Sigmoid colon (tissue), 7 donors: ENCODE results near the gene GATA5. TPM values are rescaled to one million over a fixed set of nuclear protein-coding genes. Genes with fewer than 3 reads are reported as not detected.

Experiments used
- DNase-seq: peaks from one replicate; pipeline ENCODE4 v3.0.0-alpha.2; 2019
- H3K27ac ChIP-seq, 4 donors: fragments of 200-600 bp; sonication (generic); one replicate each; pipeline ENCODE4 v1.5.1; 2016 to 2019; ENCODE audit warnings: mild to moderate bottlenecking in 1 of 4
- H3K27me3 ChIP-seq, 3 donors: fragments of 200-600 bp; sonication (generic); one replicate each; pipeline ENCODE4 v1.5.1; 2019; ENCODE audit warnings: mild to moderate bottlenecking in 1 of 3
- H3K36me3 ChIP-seq, 4 donors: fragments of 200-600 bp; sonication (generic); one replicate each; pipeline ENCODE4 v1.5.1; 2016 to 2019
- H3K4me1 ChIP-seq, 4 donors: fragments of 200-600 bp; sonication (generic); one replicate each; pipeline ENCODE4 v1.5.1; 2017 to 2019
- H3K4me3 ChIP-seq, 4 donors: fragments of 200-600 bp; sonication (generic); one replicate each; pipeline ENCODE4 v1.5.1; 2017 to 2019; ENCODE audit warnings: mild to moderate bottlenecking in 2 of 4, moderate library complexity in 1 of 4
- H3K9me3 ChIP-seq, 4 donors: fragments of 200-600 bp in 3 of 4; sonication (generic) in 3 of 4; one replicate each; pipeline versions ENCODE4 v1.5.1 to v1.6.1; 2013 to 2019
- CTCF ChIP-seq, 4 experiments: fragments of 450-650 bp in 3 of 4; fragments of 200-600 bp in 1 of 4; IDR thresholded peaks; one replicate each; pipeline ENCODE4 v1.5.1; 2016 to 2019; ENCODE audit warnings: antibody characterized with exemption in 4 of 4, mild to moderate bottlenecking in 3 of 4, moderate library complexity in 2 of 4
- EP300 ChIP-seq, 4 donors: sonication (generic); formaldehyde crosslinking; IDR thresholded peaks; one replicate each; pipeline ENCODE4 v1.6.1; 2017; ENCODE audit warnings: antibody characterized with exemption in 4 of 4
- POLR2A ChIP-seq, 2 donors: fragments of 450-650 bp; IDR thresholded peaks; one replicate each; pipeline ENCODE4 v1.6.1; 2016; ENCODE audit warnings: antibody characterized with exemption in 2 of 2, mild to moderate bottlenecking in 2 of 2, moderate library complexity in 2 of 2
- POLR2AphosphoS5 ChIP-seq, 4 donors: sonication (generic); formaldehyde crosslinking; IDR thresholded peaks; one replicate each; pipeline ENCODE4 v1.6.1; 2017; ENCODE audit warnings: antibody characterized with exemption in 4 of 4
- WGBS, 2 donors: extraction: QIAGEN DNeasy Blood & Tissue Kit; methylation state at CpG; one replicate each; pipeline ENCODE4 v1.1.7; 2013; 5-methylcytosine and 5-hydroxymethylcytosine counted together
- intact Hi-C: fragments of 100-400 bp; cut with DNase I; formaldehyde crosslinking; loops from one replicate; pipeline ENCODE4 v1.15.1; 2023
- polyA plus RNA-seq, 3 donors: library from polyadenylated mRNA; stranded (reverse); fragments of 200-250 nt; gene quantifications; one replicate each; pipeline ENCODE4 v1.2.3, GENCODE V29; 2013
- total RNA-seq, 4 donors: library from RNA; depleted of rRNA; stranded (reverse); fragments of >200 nt; gene quantifications; one replicate each; pipeline ENCODE4 v1.1.0, GENCODE V29; 2016
- donor health status: healthy with polysubstance abuse.
- donor health status: Bipolar disorder and iron deficiency.
- donor health status: healthy.

GATA5 gene
- total and polyA plus RNA-seq, 7 donors: 0.03 to 0.36 TPM; not detected in 5

DNA sequence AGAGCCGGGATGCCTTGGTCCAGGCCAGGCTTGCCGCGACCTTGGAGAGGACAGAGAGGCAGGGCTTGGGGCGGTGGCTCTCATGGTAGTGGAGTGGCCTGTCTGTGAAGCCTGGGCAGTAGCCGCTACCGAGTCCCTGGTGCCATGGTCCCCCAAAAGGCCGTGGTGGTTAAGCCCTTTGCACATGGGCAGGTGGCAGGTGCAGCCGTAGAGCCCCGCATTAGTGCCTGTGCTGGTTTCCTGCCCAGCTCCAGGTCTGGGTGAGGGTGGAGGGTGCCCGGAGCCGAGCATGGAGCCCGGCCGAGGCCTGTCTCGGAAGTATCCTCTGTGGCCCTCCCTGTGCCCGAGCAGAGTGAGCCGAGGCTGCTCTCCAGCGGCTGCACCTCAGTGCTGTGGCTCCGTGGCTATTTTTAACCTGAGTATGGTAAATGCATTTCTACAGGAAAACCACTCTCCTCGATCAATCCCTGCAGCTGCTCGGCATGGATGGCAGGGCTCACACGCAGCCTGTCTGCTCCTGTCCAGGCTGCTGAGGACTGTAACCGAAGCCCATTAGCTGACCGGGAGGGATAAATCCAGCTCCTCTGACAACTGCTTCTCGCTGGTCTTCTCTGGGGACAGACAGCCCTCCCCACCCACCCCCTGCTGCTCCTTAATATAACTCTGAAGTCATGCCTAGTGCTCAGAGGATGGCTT lies 36.3 kb upstream of the GATA5 start:
- 50 to 69% methylated on average over 24 of the region's 24 CpGs for WGBS, 2 donors
- no peaks in the 10 kb centered on the region for H3K9me3 ChIP-seq
- DNase-seq: no peak
- intact Hi-C loops: no loop called here
- H3K27me3 ChIP-seq: peaks cover 0 to 11% (median 0%) of the 10 kb centered on the region in 3 donors
- H3K36me3 ChIP-seq: no peaks in the 10 kb centered on the region
- no peak for TF ChIP-seq CTCF (IDR thresholded peaks at IDR 0.05)
- no peak for TF ChIP-seq POLR2A (IDR thresholded peaks at IDR 0.05)
- TF ChIP-seq EP300 (IDR thresholded peaks at IDR 0.05): no peak
- no peak for TF ChIP-seq POLR2AphosphoS5 (IDR thresholded peaks at IDR 0.05)
- peaks cover 0 to 11% (median 4%) of the 10 kb centered on the region in 4 donors for H3K4me1 ChIP-seq
- no peak overlapping the region for H3K27ac ChIP-seq
- H3K4me3 ChIP-seq: no peak overlapping the region

GRCh38 chr20:62511300-62511914 lies 35.6 kb upstream of the GATA5 start:
- TF ChIP-seq CTCF (IDR thresholded peaks at IDR 0.05) (no peak), POLR2A (IDR thresholded peaks at IDR 0.05) (no peak), EP300 (IDR thresholded peaks at IDR 0.05) (no peak), POLR2AphosphoS5 (IDR thresholded peaks at IDR 0.05) (no peak)
- H3K27me3 ChIP-seq: peaks cover 0 to 5% (median 0%) of the 10 kb centered on the region in 3 donors
- H3K4me1 ChIP-seq: peaks cover 0 to 11% (median 4%) of the 10 kb centered on the region in 4 donors
- H3K27ac ChIP-seq: no peak overlapping the region
- no peaks in the 10 kb centered on the region for H3K9me3 ChIP-seq
- intact Hi-C loops: no loop called here
- DNase-seq: no peak
- 39 to 72% methylated on average over 8 of the region's 8 CpGs for WGBS, 2 donors
- no peaks in the 10 kb centered on the region for H3K36me3 ChIP-seq
- H3K4me3 ChIP-seq: no peak overlapping the region

GRCh38 chr20:62508641-62509051 lies 32.9 kb upstream of the GATA5 start:
- no peaks in the 10 kb centered on the region for H3K9me3 ChIP-seq
- no peak overlapping the region for H3K4me3 ChIP-seq
- DNase-seq: no peak
- H3K27me3 ChIP-seq: no peaks in the 10 kb centered on the region
- WGBS, 2 donors: 31 to 81% methylated on average over 6 of the region's 6 CpGs
- intact Hi-C loops: loop anchor here (10.0 kb wide), 1 partner anchor 276 kb away; no protein-coding TSS in a partner anchor
- TF ChIP-seq CTCF (IDR thresholded peaks at IDR 0.05) (no peak), EP300 (IDR thresholded peaks at IDR 0.05) (no peak), POLR2AphosphoS5 (IDR thresholded peaks at IDR 0.05) (no peak), POLR2A (IDR thresholded peaks at IDR 0.05) (no peak)
- peaks cover 0 to 11% (median 4%) of the 10 kb centered on the region in 4 donors for H3K4me1 ChIP-seq
- H3K27ac ChIP-seq: no peak overlapping the region
- H3K36me3 ChIP-seq: no peaks in the 10 kb centered on the region

DNA sequence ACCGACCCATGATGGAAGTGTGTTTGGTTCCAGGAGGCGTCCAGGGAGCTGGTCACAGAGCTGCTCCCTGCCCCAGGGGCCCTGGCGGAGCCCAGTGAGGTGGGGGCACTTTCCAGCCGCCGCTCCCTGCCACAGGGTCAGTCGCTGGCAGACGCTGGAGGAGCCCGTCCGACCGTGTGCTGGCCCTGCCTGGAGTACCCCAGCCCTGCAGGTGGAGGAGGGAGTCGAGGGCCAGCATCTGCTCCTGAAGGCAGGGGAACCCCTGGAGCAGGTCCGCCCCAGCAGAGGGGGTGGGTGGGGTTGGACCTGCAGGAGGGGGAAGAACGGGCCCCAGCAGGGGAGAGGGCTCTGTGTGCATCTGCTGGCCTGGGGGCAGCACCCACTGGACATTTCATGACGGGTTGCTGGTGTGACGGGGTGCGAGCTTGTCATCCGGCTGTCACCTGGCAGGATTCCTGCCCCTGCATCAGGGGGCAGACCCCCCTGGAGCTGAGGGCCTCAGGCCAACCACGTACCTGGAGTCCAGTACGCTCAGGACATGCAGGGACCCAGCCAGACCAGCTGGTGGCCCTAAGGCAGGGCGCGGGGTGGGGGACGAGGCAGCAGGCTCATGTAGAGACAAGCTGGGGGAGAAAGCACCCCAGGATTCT lies 32.3 kb upstream of the GATA5 start:
- no peak for DNase-seq
- no peaks in the 10 kb centered on the region for H3K27me3 ChIP-seq
- peaks cover 0 to 11% (median 4%) of the 10 kb centered on the region in 4 donors for H3K4me1 ChIP-seq
- intact Hi-C loops: loop anchor here (10.0 kb wide), 1 partner anchor 277 kb away; no protein-coding TSS in a partner anchor
- no peaks in the 10 kb centered on the region for H3K9me3 ChIP-seq
- no peak for TF ChIP-seq POLR2AphosphoS5 (IDR thresholded peaks at IDR 0.05)
- no peak for TF ChIP-seq EP300 (IDR thresholded peaks at IDR 0.05)
- TF ChIP-seq POLR2A (IDR thresholded peaks at IDR 0.05): no peak
- no peak for TF ChIP-seq CTCF (IDR thresholded peaks at IDR 0.05)
- H3K27ac ChIP-seq: no peak overlapping the region
- H3K4me3 ChIP-seq: no peak overlapping the region
- WGBS, 2 donors: 74 to 83% methylated on average over 22 of the region's 22 CpGs
- no peaks in the 10 kb centered on the region for H3K36me3 ChIP-seq
